ENCODE data around the gene PAM.
"Not testable (repeated sequence)": the region's sequence is repeated elsewhere in the genome, so short reads cannot be mapped to it uniquely, and the experiment has no call there.

PAM gene

GRCh38 chr5:102754767-102755431 lies at the start of gene PAM:
Gene PAM, plus strand, starts transcription at chr5:102755305. Its CDS starts 110,891 bp downstream, at chr5:102866196.
- peak; percentile 41 for DNase-seq

- DNase-seq = no peak
Observed at GRCh38 chr5:102711525-102712385, 43.4 kb upstream of the PAM start.

GRCh38 chr5:102713278-102713677 lies 41.8 kb upstream of the PAM start:
- DNase-seq = no peak

GRCh38 chr5:102713682-102714231 lies 41.3 kb upstream of the PAM start:
- DNase-seq = no peak

- no peak for DNase-seq
Observed at GRCh38 chr5:102715082-102715807, 39.9 kb upstream of the PAM start.

GRCh38 chr5:102716017-102716416 lies 39.1 kb upstream of the PAM start:
- no peak for DNase-seq

- DNase-seq = no peak
Observed at GRCh38 chr5:102718819-102719218, 36.3 kb upstream of the PAM start.

- no peak for DNase-seq
Observed at GRCh38 chr5:102719886-102720285, 35.2 kb upstream of the PAM start.

- DNase-seq = no peak
Observed at GRCh38 chr5:102720969-102721368, 34.1 kb upstream of the PAM start.

GRCh38 chr5:102722931-102723330 lies 32.2 kb upstream of the PAM start:
- DNase-seq = no peak

GRCh38 chr5:102731693-102732092 lies 23.4 kb upstream of the PAM start:
- DNase-seq = no peak

GRCh38 chr5:102733534-102733933 lies 21.6 kb upstream of the PAM start:
- no peak for DNase-seq

GRCh38 chr5:102737161-102737560 lies 17.9 kb upstream of the PAM start:
- no peak for DNase-seq

GRCh38 chr5:102737805-102738469 lies 17.2 kb upstream of the PAM start:
- no peak for DNase-seq

GRCh38 chr5:102740515-102740914 lies 14.6 kb upstream of the PAM start:
- no peak for DNase-seq

- DNase-seq = no peak
Observed at GRCh38 chr5:102742215-102742614, 12.9 kb upstream of the PAM start.

GRCh38 chr5:102743900-102744299 lies 11.2 kb upstream of the PAM start:
- DNase-seq = no peak

GRCh38 chr5:102747386-102748166 lies 7.5 kb upstream of the PAM start:
- no peak for DNase-seq

- no peak for DNase-seq
Observed at GRCh38 chr5:102749416-102750030, 5.6 kb upstream of the PAM start.

- DNase-seq = no peak
Observed at GRCh38 chr5:102750151-102750834, 4.8 kb upstream of the PAM start.

- not testable (repeated sequence) for DNase-seq
Observed at GRCh38 chr5:102751903-102752376, 3.2 kb upstream of the PAM start.

All from NCI-H1092 (cell line).